Mammary epithelial cell (primary cell): ENCODE results near the gene UBP1.

Experiments used
- EZH2 ChIP-seq: IDR thresholded peaks from 2 replicates; pipeline ENCODE4 v1.6.1; 2012; ENCODE audit warnings: low read length, inconsistent platforms, borderline replicate concordance
- TF ChIP-seq, protein P1 (sequence below), 2 donors: IDR thresholded peaks in 1 of 2; conservative IDR thresholded peaks in 1 of 2; 2 replicates each; pipeline ENCODE4 v1.5.1; 2011 to 2012; ENCODE audit warnings: inconsistent platforms in 2 of 2, low read length in 2 of 2, mild to moderate bottlenecking in 2 of 2, control low read depth in 1 of 2, low read depth in 1 of 2; ENCODE audit not compliant: insufficient read depth in 1 of 2; ENCODE audit errors: extremely low read depth in 1 of 2

DNA sequence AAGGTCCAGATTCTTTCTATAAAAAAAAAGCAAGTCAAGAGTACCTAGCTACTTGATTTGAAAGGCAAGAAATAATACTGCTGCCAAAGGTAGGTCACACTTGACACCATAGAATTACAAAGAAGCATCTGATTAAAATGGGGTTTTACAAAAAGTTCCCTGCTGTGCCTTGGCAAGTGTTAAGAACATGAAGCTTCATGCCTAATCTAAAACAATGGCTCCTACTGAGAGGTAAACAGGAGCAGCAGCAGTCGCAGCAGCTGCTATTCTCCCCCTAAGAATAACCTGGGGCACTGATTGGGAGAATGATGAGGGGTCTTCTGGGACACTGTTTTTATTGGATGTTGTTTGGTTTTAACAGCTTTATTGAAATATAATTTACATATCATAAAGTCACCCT, 14.1 kb downstream of the UBP1 start:
- TF ChIP-seq, protein P1, sequence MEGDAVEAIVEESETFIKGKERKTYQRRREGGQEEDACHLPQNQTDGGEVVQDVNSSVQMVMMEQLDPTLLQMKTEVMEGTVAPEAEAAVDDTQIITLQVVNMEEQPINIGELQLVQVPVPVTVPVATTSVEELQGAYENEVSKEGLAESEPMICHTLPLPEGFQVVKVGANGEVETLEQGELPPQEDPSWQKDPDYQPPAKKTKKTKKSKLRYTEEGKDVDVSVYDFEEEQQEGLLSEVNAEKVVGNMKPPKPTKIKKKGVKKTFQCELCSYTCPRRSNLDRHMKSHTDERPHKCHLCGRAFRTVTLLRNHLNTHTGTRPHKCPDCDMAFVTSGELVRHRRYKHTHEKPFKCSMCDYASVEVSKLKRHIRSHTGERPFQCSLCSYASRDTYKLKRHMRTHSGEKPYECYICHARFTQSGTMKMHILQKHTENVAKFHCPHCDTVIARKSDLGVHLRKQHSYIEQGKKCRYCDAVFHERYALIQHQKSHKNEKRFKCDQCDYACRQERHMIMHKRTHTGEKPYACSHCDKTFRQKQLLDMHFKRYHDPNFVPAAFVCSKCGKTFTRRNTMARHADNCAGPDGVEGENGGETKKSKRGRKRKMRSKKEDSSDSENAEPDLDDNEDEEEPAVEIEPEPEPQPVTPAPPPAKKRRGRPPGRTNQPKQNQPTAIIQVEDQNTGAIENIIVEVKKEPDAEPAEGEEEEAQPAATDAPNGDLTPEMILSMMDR (conservative IDR thresholded peaks at IDR 0.05 in 1 of 2, IDR thresholded peaks at IDR 0.05 in 1 of 2; ENCODE audit: extremely low read depth in 1 of 2, insufficient read depth in 1 of 2, low read depth in 1 of 2, low read length in 2 of 2), result no peak
- no peak for TF ChIP-seq EZH2
